ENCODE data around the gene IFT25. TPM values are rescaled to one million over a fixed set of nuclear protein-coding genes. Genes with fewer than 3 reads are reported as not detected.

Gene IFT25
- total and polyA plus RNA-seq, 2 experiments from 2014 or later, result 28.2 to 109 TPM

GRCh38 chr1:53936430-53936829, 9.1 kb downstream of the IFT25 start:
- Histone ChIP-seq H3K4me2 (no peak overlapping the region), H3K9me2 (ENCODE audit: insufficient read depth) (no peaks in the 10 kb centered on the region), H3K27ac (ENCODE audit: low read depth) (no peak overlapping the region), H3K79me2 (replicated peaks; ENCODE audit: insufficient read depth) (0 out of 2 replicates have a peak, but pooled peaks cover 3% of the 10 kb centered on the region), H3K4me3 (no peak overlapping the region), H3F3A (replicated peaks; ENCODE audit: low read depth) (no peaks in the 10 kb centered on the region), H4K20me1 (replicated peaks; ENCODE audit: insufficient read depth) (no peaks in the 10 kb centered on the region), H3K27me3 (ENCODE audit: insufficient read depth) (no peaks in the 10 kb centered on the region), H3K4me1 (ENCODE audit: insufficient read depth) (no peaks in the 10 kb centered on the region), H3K36me3 (ENCODE audit: insufficient read depth) (no peaks in the 10 kb centered on the region), H2AFZ (no peak overlapping the region)
- peaks cover 30% of the 10 kb centered on the region for H3K36me3 Mint-ChIP-seq (ENCODE audit: low read depth)
- H3K27me3 Mint-ChIP-seq (ENCODE audit: insufficient read depth, low read depth, poor library complexity), result peaks cover 4% of the 10 kb centered on the region
- DNase-seq (ENCODE audit: low spot score), result no peak
- no peak for TF ChIP-seq STAT1 (IDR thresholded peaks at IDR 0.05; ENCODE audit: unreplicated experiment)
- no peak for TF ChIP-seq CREB1 (CRISPR knock-in tag; IDR thresholded peaks at IDR 0.05; ENCODE audit: low read depth)
- no peak for TF ChIP-seq ETS1 (IDR thresholded peaks at IDR 0.05)
- no peak for TF ChIP-seq ZNF331 (CRISPR knock-in tag; IDR thresholded peaks at IDR 0.05; ENCODE audit: low read depth)
- no peak for TF ChIP-seq POLR2AphosphoS5 (IDR thresholded peaks at IDR 0.05; ENCODE audit: low read depth)
- ATAC-seq, result no peak
- H3K9me3 Mint-ChIP-seq, result peaks cover 21% of the 10 kb centered on the region
- no peaks in the 10 kb centered on the region for H3K4me1 Mint-ChIP-seq
- H3K27ac Mint-ChIP-seq, result no peak overlapping the region
- no peak overlapping the region for H3K4me3 Mint-ChIP-seq

GRCh38 chr1:53934170-53934765, 11.2 kb downstream of the IFT25 start:
- no peaks in the 10 kb centered on the region for H3K4me1 ChIP-seq (ENCODE audit: insufficient read depth)
- no peak overlapping the region for H3K4me3 ChIP-seq
- Mint-ChIP-seq H3K9me3 (peaks cover 21% of the 10 kb centered on the region), H3K27ac (no peak overlapping the region), H3K4me3 (no peak overlapping the region), H3K4me1 (no peaks in the 10 kb centered on the region), H3K36me3 (ENCODE audit: low read depth) (peaks cover 30% of the 10 kb centered on the region), H3K27me3 (ENCODE audit: insufficient read depth, low read depth, poor library complexity) (peaks cover 4% of the 10 kb centered on the region)
- H3K27ac ChIP-seq (ENCODE audit: low read depth), result no peak overlapping the region
- H3K36me3 ChIP-seq (ENCODE audit: insufficient read depth), result no peaks in the 10 kb centered on the region
- H2AFZ ChIP-seq, result no peak overlapping the region
- ATAC-seq, result no peak
- H3K4me2 ChIP-seq, result no peak overlapping the region
- DNase-seq (ENCODE audit: low spot score), result no peak
- H3K27me3 ChIP-seq (ENCODE audit: insufficient read depth), result no peaks in the 10 kb centered on the region
- no peaks in the 10 kb centered on the region for H3K79me2 ChIP-seq (replicated peaks; ENCODE audit: insufficient read depth)
- no peaks in the 10 kb centered on the region for H3K9me2 ChIP-seq (ENCODE audit: insufficient read depth)
- H3F3A ChIP-seq (replicated peaks; ENCODE audit: low read depth), result no peaks in the 10 kb centered on the region
- H4K20me1 ChIP-seq (replicated peaks; ENCODE audit: insufficient read depth), result no peaks in the 10 kb centered on the region
- no peak for TF ChIP-seq CTCF (conservative IDR thresholded peaks at IDR 0.05; ENCODE audit: low read depth in 2 of 2)
- TF ChIP-seq ZNF114 (CRISPR knock-in tag; IDR thresholded peaks at IDR 0.05), result no peak

GRCh38 chr1:53931523-53931922, 14.0 kb downstream of the IFT25 start:
- Histone ChIP-seq H3K79me2 (replicated peaks; ENCODE audit: insufficient read depth) (no peaks in the 10 kb centered on the region), H3K27me3 (ENCODE audit: insufficient read depth) (no peaks in the 10 kb centered on the region), H3K36me3 (ENCODE audit: insufficient read depth) (no peaks in the 10 kb centered on the region), H3K9me2 (ENCODE audit: insufficient read depth) (no peaks in the 10 kb centered on the region), H2AFZ (no peak overlapping the region), H4K20me1 (replicated peaks; ENCODE audit: insufficient read depth) (no peaks in the 10 kb centered on the region), H3K4me3 (no peak overlapping the region), H3K4me2 (no peak overlapping the region), H3K27ac (ENCODE audit: low read depth) (no peak overlapping the region), H3F3A (replicated peaks; ENCODE audit: low read depth) (no peaks in the 10 kb centered on the region), H3K4me1 (ENCODE audit: insufficient read depth) (no peaks in the 10 kb centered on the region)
- peaks cover 21% of the 10 kb centered on the region for H3K9me3 Mint-ChIP-seq
- no peak overlapping the region for H3K27ac Mint-ChIP-seq
- DNase-seq (ENCODE audit: low spot score), result no peak
- H3K4me1 Mint-ChIP-seq, result no peaks in the 10 kb centered on the region
- peaks cover 30% of the 10 kb centered on the region for H3K36me3 Mint-ChIP-seq (ENCODE audit: low read depth)
- no peak for ATAC-seq
- no peak overlapping the region for H3K4me3 Mint-ChIP-seq
- H3K27me3 Mint-ChIP-seq (ENCODE audit: insufficient read depth, low read depth, poor library complexity), result peaks cover 6% of the 10 kb centered on the region
- TF ChIP-seq ZNF114 (CRISPR knock-in tag; IDR thresholded peaks at IDR 0.05) (no peak), CTCF (conservative IDR thresholded peaks at IDR 0.05; ENCODE audit: low read depth in 2 of 2) (no peak), STAT1 (IDR thresholded peaks at IDR 0.05; ENCODE audit: unreplicated experiment) (no peak)

Data from GM23338 (cell line).